Neuron (in vitro differentiated cells): ENCODE results near the gene ATP2B2.

Experiments used
- H2AFZ ChIP-seq: one replicate; pipeline ENCODE4 v1.6.1; 2013; ENCODE audit warnings: low read depth, mild to moderate bottlenecking, inconsistent platforms, low read length, moderate library complexity
- H3K27me3 ChIP-seq: one replicate; pipeline ENCODE4 v1.6.1; 2013; ENCODE audit warnings: low read length; ENCODE audit not compliant: insufficient read depth
- H3K36me3 ChIP-seq: one replicate; pipeline ENCODE4 v1.6.1; 2013; ENCODE audit warnings: low read length; ENCODE audit not compliant: insufficient read depth
- H3K4me1 ChIP-seq: one replicate; pipeline ENCODE4 v1.6.1; 2013; ENCODE audit warnings: low read length; ENCODE audit not compliant: insufficient read depth
- H3K4me3 ChIP-seq: 2 replicates; pipeline ENCODE4 v1.5.1; 2013; ENCODE audit warnings: mild to moderate bottlenecking, low read length, moderate library complexity
- H3K9me3 ChIP-seq: one replicate; pipeline ENCODE4 v1.6.1; 2013; ENCODE audit warnings: low read length

ATP2B2 gene

GRCh38 chr3:10344147-10344943 is 161.0 kb downstream of the ATP2B2 start:
- Histone ChIP-seq H3K9me3 (no peaks in the 10 kb centered on the region), H3K36me3 (no peaks in the 10 kb centered on the region), H3K27me3 (peaks cover 19% of the 10 kb centered on the region), H3K4me1 (no peaks in the 10 kb centered on the region), H2AFZ (no peak overlapping the region), H3K4me3 (no peak overlapping the region)

GRCh38 chr3:10343526-10343925 is 161.9 kb downstream of the ATP2B2 start:
- Histone ChIP-seq H3K9me3 (no peaks in the 10 kb centered on the region), H3K4me1 (no peaks in the 10 kb centered on the region), H3K27me3 (peaks cover 19% of the 10 kb centered on the region), H2AFZ (no peak overlapping the region), H3K4me3 (no peak overlapping the region), H3K36me3 (no peaks in the 10 kb centered on the region)

- no peaks in the 10 kb centered on the region for H3K9me3 ChIP-seq
Observed at GRCh38 chr3:10342781-10343180, 162.6 kb downstream of the ATP2B2 start.

GRCh38 chr3:10341901-10342398 is 163.4 kb downstream of the ATP2B2 start:
- no peaks in the 10 kb centered on the region for H3K36me3 ChIP-seq
- no peaks in the 10 kb centered on the region for H3K4me1 ChIP-seq
- no peaks in the 10 kb centered on the region for H3K9me3 ChIP-seq
- H3K4me3 ChIP-seq, result no peak overlapping the region
- H2AFZ ChIP-seq, result no peak overlapping the region
- H3K27me3 ChIP-seq, result peaks cover 16% of the 10 kb centered on the region

More at GRCh38 chr3:10342781-10343180, 162.6 kb downstream of the ATP2B2 start:
- Histone ChIP-seq H3K4me1 (no peaks in the 10 kb centered on the region), H2AFZ (no peak overlapping the region), H3K36me3 (no peaks in the 10 kb centered on the region), H3K27me3 (peaks cover 19% of the 10 kb centered on the region), H3K4me3 (no peak overlapping the region)

GRCh38 chr3:10340476-10340875 is 164.9 kb downstream of the ATP2B2 start:
- Histone ChIP-seq H3K9me3 (no peaks in the 10 kb centered on the region), H3K4me1 (no peaks in the 10 kb centered on the region), H3K4me3 (no peak overlapping the region), H2AFZ (no peak overlapping the region), H3K36me3 (no peaks in the 10 kb centered on the region), H3K27me3 (peaks cover 13% of the 10 kb centered on the region)

GRCh38 chr3:10340046-10340445 is 165.3 kb downstream of the ATP2B2 start:
- Histone ChIP-seq H3K36me3 (no peaks in the 10 kb centered on the region), H3K27me3 (peaks cover 13% of the 10 kb centered on the region), H3K9me3 (no peaks in the 10 kb centered on the region), H3K4me1 (no peaks in the 10 kb centered on the region), H3K4me3 (no peak overlapping the region), H2AFZ (no peak overlapping the region)

- no peak overlapping the region for H3K4me3 ChIP-seq
- H2AFZ ChIP-seq, result no peak overlapping the region
- H3K27me3 ChIP-seq, result peaks cover 13% of the 10 kb centered on the region
- H3K9me3 ChIP-seq, result no peaks in the 10 kb centered on the region
- no peaks in the 10 kb centered on the region for H3K4me1 ChIP-seq
- H3K36me3 ChIP-seq, result no peaks in the 10 kb centered on the region
Observed at GRCh38 chr3:10339376-10339955, 165.9 kb downstream of the ATP2B2 start.

GRCh38 chr3:10338591-10339353 is 166.6 kb downstream of the ATP2B2 start:
- H3K36me3 ChIP-seq, result no peaks in the 10 kb centered on the region
- H3K4me3 ChIP-seq, result no peak overlapping the region
- no peak overlapping the region for H2AFZ ChIP-seq
- no peaks in the 10 kb centered on the region for H3K9me3 ChIP-seq
- H3K4me1 ChIP-seq, result peaks cover 3% of the 10 kb centered on the region
- peaks cover 13% of the 10 kb centered on the region for H3K27me3 ChIP-seq

- H3K4me1 ChIP-seq, result peaks cover 4% of the 10 kb centered on the region
- peaks cover 17% of the 10 kb centered on the region for H3K27me3 ChIP-seq
- no peak overlapping the region for H2AFZ ChIP-seq
- H3K36me3 ChIP-seq, result no peaks in the 10 kb centered on the region
- H3K9me3 ChIP-seq, result no peaks in the 10 kb centered on the region
- no peak overlapping the region for H3K4me3 ChIP-seq
Observed at GRCh38 chr3:10338164-10338470, 167.3 kb downstream of the ATP2B2 start.

- Histone ChIP-seq H2AFZ (no peak overlapping the region), H3K4me1 (peaks cover 4% of the 10 kb centered on the region), H3K4me3 (no peak overlapping the region), H3K9me3 (no peaks in the 10 kb centered on the region), H3K27me3 (peaks cover 17% of the 10 kb centered on the region), H3K36me3 (no peaks in the 10 kb centered on the region)
Observed at GRCh38 chr3:10337323-10338163, 167.8 kb downstream of the ATP2B2 start.

GRCh38 chr3:10336761-10337160 is 168.6 kb downstream of the ATP2B2 start:
- peaks cover 4% of the 10 kb centered on the region for H3K4me1 ChIP-seq
- H3K36me3 ChIP-seq, result no peaks in the 10 kb centered on the region
- no peaks in the 10 kb centered on the region for H3K9me3 ChIP-seq
- no peak overlapping the region for H3K4me3 ChIP-seq
- H3K27me3 ChIP-seq, result peaks cover 21% of the 10 kb centered on the region
- H2AFZ ChIP-seq, result no peak overlapping the region

GRCh38 chr3:10335871-10336622 is 169.3 kb downstream of the ATP2B2 start:
- H3K4me3 ChIP-seq, result no peak overlapping the region
- no peaks in the 10 kb centered on the region for H3K9me3 ChIP-seq
- H3K27me3 ChIP-seq, result peaks cover 19% of the 10 kb centered on the region

More at GRCh38 chr3:10335871-10336622, 169.3 kb downstream of the ATP2B2 start:
- no peak overlapping the region for H2AFZ ChIP-seq
- peaks cover 4% of the 10 kb centered on the region for H3K4me1 ChIP-seq
- H3K36me3 ChIP-seq, result no peaks in the 10 kb centered on the region
